Skin of body (tissue), 2 donors: ENCODE results near the gene MBD6. TPM values are rescaled to one million over a fixed set of nuclear protein-coding genes. Genes with fewer than 3 reads are reported as not detected.
"Not testable (repeated sequence)": the region's sequence is repeated elsewhere in the genome, so short reads cannot be mapped to it uniquely, and the experiment has no call there.

ENCODE experiments used
- DNase-seq: peaks from one replicate; lab custom pipeline; 2025; lab: John Stamatoyannopoulos, UW
- total RNA-seq: library from RNA; depleted of rRNA; stranded (reverse); fragments of >200 nt; gene quantifications from one replicate; pipeline ENCODE4 v1.2.3, GENCODE V29; 2014

MBD6 gene
- total RNA-seq, 1 donor from 2014 or later: 13.0 TPM

GRCh38 chr12:57549909-57550640 is 27.5 kb downstream of the MBD6 start, which contains the start of gene KIF5A:
TSS of gene KIF5A (plus strand) at chr12:57550044. CDS start at chr12:57550272, 228 bp downstream.
- DNase-seq: no peak

DNA sequence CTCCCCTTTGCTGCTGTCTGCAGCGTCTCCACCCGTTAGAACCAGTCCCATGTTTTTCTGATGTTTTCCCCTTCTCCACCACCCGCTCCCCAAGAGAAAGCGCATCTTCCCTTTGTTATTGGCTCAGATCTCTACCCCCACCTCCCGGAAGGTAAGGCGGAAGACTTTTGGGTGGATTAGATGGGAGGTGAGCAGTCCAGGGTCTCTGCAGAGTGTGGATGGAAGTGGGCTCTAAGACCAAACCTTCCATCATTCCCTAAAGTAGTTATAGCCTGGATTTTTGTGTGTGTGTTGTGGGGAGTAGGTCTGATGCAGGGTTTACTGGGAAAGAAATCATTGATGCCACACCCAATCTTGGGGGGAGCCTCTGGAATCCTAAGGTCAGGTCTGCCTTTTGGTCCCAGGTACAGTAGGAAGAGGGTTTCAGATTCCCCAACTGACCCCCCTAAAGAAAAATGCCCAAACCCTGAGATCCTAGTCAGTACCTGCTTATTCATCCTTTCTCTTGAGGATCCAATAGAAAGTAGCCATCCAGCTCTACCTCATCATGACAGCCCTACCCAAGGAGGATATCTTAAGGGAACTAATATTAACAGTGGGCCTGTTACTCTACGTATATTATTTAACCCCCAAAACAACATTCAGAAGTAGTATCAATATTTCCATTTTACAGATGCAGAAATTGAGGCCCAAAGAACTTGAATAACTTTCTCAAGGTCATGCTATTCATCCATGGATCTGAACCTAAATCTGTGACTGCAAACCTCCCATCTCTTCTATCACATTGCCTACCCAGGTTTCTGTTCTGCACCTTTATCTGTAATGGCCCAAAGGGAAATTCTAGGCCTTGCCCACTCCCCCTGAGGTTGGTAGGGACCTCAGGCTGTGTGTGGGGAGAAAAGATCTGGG is 28.3 kb downstream of the MBD6 start:
- DNase-seq: no peak

DNA sequence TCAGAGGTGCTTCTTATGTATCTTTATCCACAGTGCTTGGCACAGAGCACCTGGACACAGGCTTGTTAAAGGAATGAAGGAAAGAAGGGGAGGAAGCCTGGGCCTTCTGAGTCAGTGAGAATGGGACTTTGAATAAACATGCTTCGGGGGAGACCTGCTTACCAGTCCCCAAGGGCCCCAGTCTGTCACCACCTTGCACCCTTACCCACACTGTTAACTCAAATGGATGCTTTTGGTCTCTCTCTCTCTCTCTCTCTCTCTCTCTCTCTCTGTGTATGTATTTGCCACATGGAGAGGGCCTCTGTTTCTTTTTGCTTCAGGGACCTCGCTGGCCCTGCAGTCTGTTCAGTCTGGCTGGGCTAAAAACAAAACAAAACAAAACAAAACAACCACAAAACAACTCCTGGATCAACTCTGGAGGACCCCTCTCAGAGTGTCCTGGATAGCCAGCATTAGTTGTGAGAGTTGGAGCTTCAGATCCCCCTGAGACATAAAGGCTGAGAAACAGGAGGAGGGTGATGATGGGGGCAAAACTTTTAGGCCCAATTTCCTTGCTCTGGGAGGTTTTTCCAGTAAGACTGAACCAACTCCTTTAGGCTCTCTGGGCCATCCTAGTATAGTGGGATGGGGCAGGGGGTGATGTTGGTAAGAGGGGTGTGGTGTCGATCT is 29.1 kb downstream of the MBD6 start:
- DNase-seq: no peak

DNA sequence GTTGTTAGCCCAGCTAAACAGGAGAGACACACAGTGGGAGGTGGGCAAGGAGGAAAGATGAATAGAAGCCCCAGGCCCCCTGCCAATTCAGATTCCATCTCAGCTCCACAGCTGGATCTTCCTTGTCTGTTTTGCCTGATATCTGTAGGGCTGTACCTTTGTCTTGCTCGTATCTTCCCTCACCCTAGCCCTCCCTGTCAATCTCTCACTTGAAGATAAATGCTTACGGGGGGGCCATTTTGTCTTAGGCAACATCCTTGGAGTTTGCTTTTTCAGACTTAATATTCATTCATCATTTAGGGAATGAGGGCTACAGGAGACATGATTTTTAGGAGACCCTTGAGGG is 29.7 kb downstream of the MBD6 start:
- no peak for DNase-seq

GRCh38 chr12:57552835-57553313 is 30.2 kb downstream of the MBD6 start:
- DNase-seq: no peak

- DNase-seq: no peak
These were observed 30.9 kb downstream of the MBD6 start for GRCh38 chr12:57553343-57554202.

DNA sequence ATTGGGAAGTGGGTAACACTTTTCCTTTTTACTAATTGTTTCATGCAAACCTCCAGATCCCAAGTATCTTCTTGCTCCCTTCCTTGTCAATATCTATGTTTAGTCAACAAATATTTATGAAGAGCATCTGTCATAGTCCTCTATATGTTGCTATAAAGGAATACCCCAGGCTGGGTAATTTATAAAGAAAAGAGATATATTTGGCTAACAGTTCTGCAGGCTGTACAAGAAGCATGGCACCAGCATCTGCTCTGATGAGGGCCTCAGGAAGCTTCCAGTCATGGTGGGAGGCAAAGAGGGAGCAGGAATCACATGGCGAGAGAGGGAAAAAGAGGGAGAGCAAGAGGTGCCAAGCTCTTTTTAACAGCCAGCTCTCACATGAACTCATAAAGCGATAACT is 31.8 kb downstream of the MBD6 start:
- DNase-seq: no peak

GRCh38 chr12:57554897-57555296 is 32.3 kb downstream of the MBD6 start:
- no peak for DNase-seq

GRCh38 chr12:57558864-57559263 is 36.2 kb downstream of the MBD6 start:
- no peak for DNase-seq

GRCh38 chr12:57560516-57560915 is 37.9 kb downstream of the MBD6 start:
- DNase-seq: no peak

DNA sequence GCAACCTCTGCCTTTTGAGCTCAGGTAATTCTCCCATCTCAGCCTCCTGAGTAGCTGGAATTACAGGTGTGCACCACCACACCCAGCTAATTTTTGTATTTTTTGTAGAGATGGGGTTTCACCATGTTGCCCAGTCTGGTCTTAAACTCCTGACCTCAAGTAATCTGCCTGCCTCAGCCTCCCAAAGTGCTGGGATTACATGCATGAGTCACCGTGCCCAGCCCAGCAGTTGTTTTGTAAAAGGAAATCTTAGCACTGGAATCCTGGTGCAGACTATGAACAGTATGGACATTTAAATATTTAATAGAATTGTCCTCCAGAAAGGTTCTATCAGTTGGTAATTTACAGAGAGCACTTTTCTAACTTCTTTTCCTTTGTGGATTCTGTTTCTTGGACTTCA is 38.5 kb downstream of the MBD6 start:
- DNase-seq: not testable (repeated sequence)

GRCh38 chr12:57563358-57563757 is 40.7 kb downstream of the MBD6 start:
- no peak for DNase-seq

GRCh38 chr12:57564178-57564740 is 41.6 kb downstream of the MBD6 start:
- no peak for DNase-seq

GRCh38 chr12:57568838-57569237 is 46.2 kb downstream of the MBD6 start:
- no peak for DNase-seq

GRCh38 chr12:57569858-57570257 is 47.2 kb downstream of the MBD6 start:
- DNase-seq: no peak

- not testable (repeated sequence) for DNase-seq
These were observed 47.8 kb downstream of the MBD6 start for GRCh38 chr12:57570438-57570837.

DNA sequence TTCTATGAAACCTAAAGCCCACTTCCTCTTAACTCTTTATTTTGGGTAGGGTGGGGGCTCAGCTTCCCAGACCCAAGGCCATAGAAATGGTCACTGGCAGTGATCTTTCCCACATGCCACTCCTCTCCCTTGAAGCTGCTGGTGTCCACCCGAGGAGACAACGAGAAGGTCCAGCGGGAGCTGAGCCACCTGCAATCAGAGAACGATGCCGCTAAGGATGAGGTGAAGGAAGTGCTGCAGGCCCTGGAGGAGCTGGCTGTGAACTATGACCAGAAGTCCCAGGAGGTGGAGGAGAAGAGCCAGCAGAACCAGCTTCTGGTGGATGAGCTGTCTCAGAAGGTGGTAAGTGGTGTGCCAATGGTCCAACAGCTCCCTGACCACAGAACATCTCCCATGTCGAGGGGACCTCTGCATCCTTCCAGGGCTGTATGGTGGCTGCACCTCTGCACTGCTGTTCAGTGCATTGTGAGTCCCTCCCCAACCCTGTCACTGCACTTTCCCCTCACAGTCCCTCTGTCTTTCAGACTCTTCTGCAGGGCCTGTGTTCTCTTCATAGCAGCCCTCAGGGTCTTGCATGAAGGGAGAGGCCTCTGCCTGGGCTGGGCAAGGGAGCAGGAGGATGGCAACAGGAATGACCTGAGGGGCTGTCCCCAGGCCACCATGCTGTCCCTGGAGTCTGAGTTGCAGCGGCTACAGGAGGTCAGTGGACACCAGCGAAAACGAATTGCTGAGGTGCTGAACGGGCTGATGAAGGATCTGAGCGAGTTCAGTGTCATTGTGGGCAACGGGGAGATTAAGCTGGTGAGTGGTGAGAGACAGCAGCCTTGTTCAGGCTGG is 49.5 kb downstream of the MBD6 start:
- no peak for DNase-seq

- no peak for DNase-seq
These were observed 52.2 kb downstream of the MBD6 start for GRCh38 chr12:57574795-57575194.

GRCh38 chr12:57575771-57576612 is 53.4 kb downstream of the MBD6 start:
- DNase-seq: no peak
